Subcutaneous abdominal adipose tissue (tissue), 5 donors: ENCODE results near the gene DUSP16.
A peak's percentile ranks its signal among the peaks of the same experiment; 100 is the strongest.

ENCODE experiments used
- H3K27ac ChIP-seq: one replicate; pipeline ENCODE4 v1.7.0; 2013; ENCODE audit warnings: low read depth, mild to moderate bottlenecking, inconsistent platforms, low read length, moderate library complexity
- H3K27me3 ChIP-seq, 5 donors: one replicate each; pipeline ENCODE4 v1.7.0; 2013; ENCODE audit warnings: low read length in 5 of 5, inconsistent platforms in 1 of 5; ENCODE audit not compliant: control insufficient read depth in 5 of 5, insufficient read depth in 4 of 5
- H3K36me3 ChIP-seq, 5 donors: one replicate each; pipeline ENCODE4 v1.7.0; 2013; ENCODE audit warnings: low read length in 5 of 5; ENCODE audit not compliant: control insufficient read depth in 5 of 5, insufficient read depth in 5 of 5
- H3K4me1 ChIP-seq, 5 donors: one replicate each; pipeline ENCODE4 v1.7.0; 2013; ENCODE audit warnings: low read length in 5 of 5, mild to moderate bottlenecking in 3 of 5, moderate library complexity in 1 of 5; ENCODE audit not compliant: control insufficient read depth in 5 of 5, insufficient read depth in 5 of 5
- H3K4me3 ChIP-seq, 5 donors: one replicate each; pipeline ENCODE4 v1.7.0; 2013; ENCODE audit warnings: low read length in 5 of 5, low read depth in 1 of 5
- H3K9ac ChIP-seq, 5 donors: one replicate each; pipeline ENCODE4 v1.7.0; 2013; ENCODE audit warnings: low read length in 5 of 5, mild to moderate bottlenecking in 4 of 5, moderate library complexity in 3 of 5
- H3K9me3 ChIP-seq, 5 donors: one replicate each; pipeline ENCODE4 v1.7.0; 2013; ENCODE audit warnings: low read length in 5 of 5; ENCODE audit not compliant: control insufficient read depth in 5 of 5
- donor health status: healthy.
- donor health status: healthy.
- donor health status: healthy.
- donor health status: healthy.
- donor health status: healthy.

DUSP16 gene

GRCh38 chr12:12441429-12441807 lies 121.2 kb downstream of the DUSP16 start:
- Histone ChIP-seq H3K9ac (no peak overlapping the region), H3K27me3 (no peaks in the 10 kb centered on the region), H3K36me3 (peaks cover 0 to 5% (median 1%) of the 10 kb centered on the region in 5 donors), H3K4me3 (no peak overlapping the region), H3K4me1 (peaks cover 2 to 45% (median 16%) of the 10 kb centered on the region in 5 donors), H3K27ac (no peak overlapping the region), H3K9me3 (no peaks in the 10 kb centered on the region)

GRCh38 chr12:12440784-12441428 lies 121.8 kb downstream of the DUSP16 start:
- H3K27ac ChIP-seq = peak overlapping the region; percentile 19
- H3K4me3 ChIP-seq = no peak overlapping the region
- H3K9me3 ChIP-seq = no peaks in the 10 kb centered on the region

GRCh38 chr12:12439636-12440035 lies 123.0 kb downstream of the DUSP16 start:
- Histone ChIP-seq H3K9me3 (no peaks in the 10 kb centered on the region), H3K27ac (no peak overlapping the region), H3K4me1 (peaks cover 2 to 45% (median 16%) of the 10 kb centered on the region in 5 donors), H3K27me3 (no peaks in the 10 kb centered on the region), H3K36me3 (peaks cover 3 to 12% (median 4%) of the 10 kb centered on the region in 5 donors), H3K9ac (no peak overlapping the region), H3K4me3 (no peak overlapping the region)

More at GRCh38 chr12:12440784-12441428, 121.8 kb downstream of the DUSP16 start:
- Histone ChIP-seq H3K4me1 (peaks cover 2 to 45% (median 16%) of the 10 kb centered on the region in 5 donors), H3K27me3 (no peaks in the 10 kb centered on the region), H3K9ac (no peak overlapping the region), H3K36me3 (peaks cover 0 to 10% (median 3%) of the 10 kb centered on the region in 5 donors)

- Histone ChIP-seq H3K4me1 (peaks cover 0 to 21% (median 4%) of the 10 kb centered on the region in 5 donors), H3K36me3 (peaks cover 3 to 12% (median 4%) of the 10 kb centered on the region in 5 donors), H3K27ac (no peak overlapping the region), H3K9ac (no peak overlapping the region), H3K9me3 (no peaks in the 10 kb centered on the region), H3K4me3 (no peak overlapping the region), H3K27me3 (no peaks in the 10 kb centered on the region)
These were observed 125.8 kb downstream of the DUSP16 start for GRCh38 chr12:12436831-12437345.

DNA sequence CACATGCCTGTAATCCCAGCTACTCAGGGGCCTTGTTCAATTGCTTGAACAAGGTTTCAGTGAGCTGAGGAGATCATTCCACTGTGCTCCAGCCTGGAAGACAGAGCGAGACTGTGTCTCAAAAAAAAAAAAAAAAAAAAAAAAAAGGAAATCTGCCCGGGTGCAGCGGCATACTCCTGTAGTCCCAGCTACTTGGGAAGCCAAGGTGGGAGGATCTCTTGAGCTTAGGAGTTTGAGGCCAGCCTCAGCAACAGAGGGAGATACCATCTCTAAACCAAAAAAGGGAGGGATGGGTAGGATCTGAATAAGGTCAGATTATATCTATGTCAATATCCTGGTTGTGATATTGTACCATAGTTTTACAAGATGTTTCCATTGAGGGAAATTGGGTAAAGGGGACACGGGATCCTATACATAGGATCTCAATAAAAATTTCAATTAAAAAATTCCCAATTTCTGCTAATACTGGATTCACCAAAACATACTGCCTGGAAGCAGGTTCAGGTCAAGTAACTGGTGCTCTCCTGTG lies 129.4 kb downstream of the DUSP16 start:
- H3K4me3 ChIP-seq = no peak overlapping the region
- H3K36me3 ChIP-seq = peaks cover 3 to 12% (median 4%) of the 10 kb centered on the region in 5 donors
- peaks cover 0 to 20% (median 0%) of the 10 kb centered on the region in 5 donors for H3K4me1 ChIP-seq
- no peaks in the 10 kb centered on the region for H3K27me3 ChIP-seq
- no peaks in the 10 kb centered on the region for H3K9me3 ChIP-seq
- H3K9ac ChIP-seq = no peak overlapping the region
- H3K27ac ChIP-seq = no peak overlapping the region

GRCh38 chr12:12432364-12432763 lies 130.3 kb downstream of the DUSP16 start:
- H3K4me1 ChIP-seq = peaks cover 0 to 20% (median 0%) of the 10 kb centered on the region in 5 donors
- peaks cover 0 to 12% (median 4%) of the 10 kb centered on the region in 5 donors for H3K36me3 ChIP-seq
- no peak overlapping the region for H3K9ac ChIP-seq
- no peak overlapping the region for H3K27ac ChIP-seq
- no peaks in the 10 kb centered on the region for H3K9me3 ChIP-seq
- H3K4me3 ChIP-seq = no peak overlapping the region
- H3K27me3 ChIP-seq = no peaks in the 10 kb centered on the region

DNA sequence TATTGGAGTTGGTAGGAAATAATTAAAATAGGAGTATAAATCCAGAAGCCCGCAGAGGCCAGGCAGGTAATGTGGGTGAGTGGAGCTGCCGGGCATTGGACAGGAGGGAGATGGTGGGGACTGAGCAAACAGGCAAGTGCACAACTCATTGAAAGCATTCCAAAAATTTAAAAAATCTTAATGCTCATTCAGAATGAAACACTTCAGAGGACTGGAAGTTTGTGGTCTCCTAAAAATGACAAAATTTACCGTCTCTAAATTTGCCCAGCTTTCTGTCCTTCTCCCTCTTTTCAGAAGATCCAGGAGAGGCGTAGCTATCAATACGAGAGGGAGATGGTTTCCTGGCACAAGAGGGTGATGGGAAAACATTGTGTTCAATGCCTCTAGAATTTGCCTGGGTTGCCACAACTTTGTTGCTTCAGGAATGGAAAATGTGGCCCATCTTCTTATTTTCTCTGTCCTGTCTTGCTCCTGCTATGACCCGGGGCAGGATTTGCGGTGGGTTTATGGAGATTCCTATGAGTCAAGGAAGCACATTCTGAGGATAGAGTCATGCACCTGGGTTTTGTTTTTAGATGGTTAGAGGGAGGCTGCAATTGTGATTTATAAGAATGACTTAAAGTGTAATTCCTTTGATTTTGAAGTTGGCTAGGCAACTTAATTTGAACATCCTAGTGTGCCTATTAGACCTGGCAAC lies 133.6 kb downstream of the DUSP16 start:
- H3K4me1 ChIP-seq = peaks cover 0 to 17% (median 4%) of the 10 kb centered on the region in 5 donors
- no peak overlapping the region for H3K4me3 ChIP-seq
- H3K27ac ChIP-seq = no peak overlapping the region
- no peaks in the 10 kb centered on the region for H3K36me3 ChIP-seq
- no peaks in the 10 kb centered on the region for H3K9me3 ChIP-seq
- H3K9ac ChIP-seq = no peak overlapping the region
- H3K27me3 ChIP-seq = no peaks in the 10 kb centered on the region

DNA sequence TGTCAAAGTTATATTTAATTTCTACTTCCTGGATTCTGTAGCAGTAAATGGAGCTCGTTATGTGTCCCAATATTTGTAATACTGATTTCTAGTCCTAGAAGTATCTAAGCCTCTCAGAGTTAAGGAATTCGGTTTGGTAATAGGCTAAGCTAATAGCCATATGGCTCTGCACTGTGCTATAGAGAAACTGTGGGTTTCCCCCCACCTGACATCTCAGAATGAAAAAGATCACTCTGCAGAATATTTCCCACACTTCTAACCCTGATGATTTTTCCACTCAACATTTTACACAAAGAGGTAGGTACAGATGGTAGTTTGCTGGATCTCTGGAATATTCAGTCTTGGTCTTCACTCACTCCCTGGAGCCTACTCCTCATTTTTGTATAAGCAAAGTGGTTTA lies 134.6 kb downstream of the DUSP16 start:
- Histone ChIP-seq H3K27me3 (no peaks in the 10 kb centered on the region), H3K27ac (no peak overlapping the region), H3K9me3 (peaks cover 0 to 7% (median 0%) of the 10 kb centered on the region in 5 donors), H3K9ac (no peak overlapping the region), H3K4me3 (no peak overlapping the region), H3K4me1 (peaks cover 0 to 9% (median under 1%) of the 10 kb centered on the region in 5 donors), H3K36me3 (no peaks in the 10 kb centered on the region)

DNA sequence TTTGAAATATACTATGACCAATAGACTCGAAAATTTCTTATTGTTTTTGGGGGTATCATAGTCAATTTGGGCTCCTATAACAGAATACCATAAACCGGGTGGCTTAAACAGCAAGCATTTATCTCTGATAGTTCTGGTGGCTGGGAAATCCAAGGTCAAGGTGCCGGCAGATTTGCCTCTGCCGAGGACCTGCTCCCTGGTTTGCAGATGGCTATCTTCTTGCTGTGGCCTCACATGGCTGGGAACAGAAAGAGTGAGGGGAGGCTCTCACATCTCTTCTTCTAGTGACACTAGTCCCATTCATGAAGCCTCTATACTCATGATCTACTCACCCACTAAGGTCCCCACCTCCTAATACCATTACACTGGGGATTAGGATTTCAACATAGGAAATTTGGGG lies 135.1 kb downstream of the DUSP16 start:
- Histone ChIP-seq H3K27me3 (no peaks in the 10 kb centered on the region), H3K27ac (no peak overlapping the region), H3K4me1 (peaks cover 0 to 5% (median 0%) of the 10 kb centered on the region in 5 donors), H3K4me3 (no peak overlapping the region), H3K9ac (no peak overlapping the region), H3K36me3 (no peaks in the 10 kb centered on the region), H3K9me3 (peaks cover 0 to 7% (median 0%) of the 10 kb centered on the region in 5 donors)

DNA sequence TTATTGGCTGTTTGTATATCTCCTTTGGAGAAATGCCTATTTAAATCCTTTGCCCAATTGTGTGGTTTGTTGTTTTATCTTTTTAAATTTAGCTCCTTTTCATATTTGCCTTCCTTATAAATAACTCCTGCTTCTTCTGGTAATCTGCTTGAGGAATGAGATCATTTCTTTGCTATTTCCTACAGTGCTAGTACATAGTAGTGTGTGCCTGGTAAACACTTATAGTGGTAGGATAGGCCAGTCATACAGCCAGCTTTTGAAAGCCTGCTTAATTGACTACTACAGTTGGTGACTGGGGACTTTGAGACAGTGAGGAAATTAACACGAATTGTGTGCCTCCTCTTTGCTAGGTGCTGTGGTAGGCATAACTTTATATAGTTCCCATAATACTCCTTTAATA lies 137.0 kb downstream of the DUSP16 start:
- no peak overlapping the region for H3K27ac ChIP-seq

More for the DNA sequence above, 137.0 kb downstream of the DUSP16 start:
- H3K27me3 ChIP-seq = no peaks in the 10 kb centered on the region
- no peak overlapping the region for H3K9ac ChIP-seq
- H3K36me3 ChIP-seq = no peaks in the 10 kb centered on the region
- peaks cover 0 to 7% (median 0%) of the 10 kb centered on the region in 5 donors for H3K9me3 ChIP-seq
- H3K4me3 ChIP-seq = no peak overlapping the region
- peaks cover 0 to 5% (median 0%) of the 10 kb centered on the region in 5 donors for H3K4me1 ChIP-seq
